Amniotic epithelial cell (primary cell): ENCODE data around the gene PDE1C.
A peak's percentile ranks its signal among the peaks of the same experiment; 100 is the strongest.

Experiments
- DNase-seq: peaks from one replicate; pipeline ENCODE4 v3.0.0-alpha.2; 2010; ENCODE audit warnings: low read depth

PDE1C gene

GRCh38 chr7:31991846-31992245 is 78.4 kb downstream of the PDE1C start:
- DNase-seq: no peak

- DNase-seq: no peak
Measured at GRCh38 chr7:31991406-31991805, 78.8 kb downstream of the PDE1C start.

GRCh38 chr7:31986878-31987518 is 83.2 kb downstream of the PDE1C start:
- DNase-seq: no peak

GRCh38 chr7:31982962-31983361 is 87.2 kb downstream of the PDE1C start:
- no peak for DNase-seq

- DNase-seq: no peak
Measured at GRCh38 chr7:31981874-31982390, 88.3 kb downstream of the PDE1C start.

- DNase-seq: no peak
Measured at GRCh38 chr7:31979690-31980330, 90.4 kb downstream of the PDE1C start.

GRCh38 chr7:31975546-31975945 is 94.7 kb downstream of the PDE1C start:
- DNase-seq: no peak

GRCh38 chr7:31974351-31974750 is 95.9 kb downstream of the PDE1C start:
- no peak for DNase-seq

GRCh38 chr7:31971049-31971667 is 99.0 kb downstream of the PDE1C start:
- no peak for DNase-seq

- DNase-seq: no peak
Measured at GRCh38 chr7:31970501-31970900, 99.7 kb downstream of the PDE1C start.

GRCh38 chr7:31963569-31964175 is 106.5 kb downstream of the PDE1C start:
- DNase-seq: no peak

- no peak for DNase-seq
Measured at GRCh38 chr7:31962246-31962645, 108.0 kb downstream of the PDE1C start.

GRCh38 chr7:31958226-31958625 is 112.0 kb downstream of the PDE1C start:
- peak; percentile 77 for DNase-seq

- no peak for DNase-seq
Measured at GRCh38 chr7:31957756-31958155, 112.5 kb downstream of the PDE1C start.

GRCh38 chr7:31957090-31957720 is 113.0 kb downstream of the PDE1C start:
- DNase-seq: no peak

- DNase-seq: no peak
Measured at GRCh38 chr7:31955641-31956040, 114.6 kb downstream of the PDE1C start.

- peak; percentile 29 for DNase-seq
Measured at GRCh38 chr7:31955021-31955420, 115.2 kb downstream of the PDE1C start.

- no peak for DNase-seq
Measured at GRCh38 chr7:31954500-31954899, 115.7 kb downstream of the PDE1C start.

GRCh38 chr7:31953432-31953831 is 116.8 kb downstream of the PDE1C start:
- no peak for DNase-seq

- DNase-seq: peak; percentile 47
Measured at GRCh38 chr7:31950091-31950755, 120.0 kb downstream of the PDE1C start.

- DNase-seq: peak; percentile 86
Measured at GRCh38 chr7:31948029-31948428, 122.2 kb downstream of the PDE1C start.

- DNase-seq: no peak
Measured at GRCh38 chr7:31940167-31940566, 130.0 kb downstream of the PDE1C start.
